ENCODE data around the gene PCNX4.

DNA sequence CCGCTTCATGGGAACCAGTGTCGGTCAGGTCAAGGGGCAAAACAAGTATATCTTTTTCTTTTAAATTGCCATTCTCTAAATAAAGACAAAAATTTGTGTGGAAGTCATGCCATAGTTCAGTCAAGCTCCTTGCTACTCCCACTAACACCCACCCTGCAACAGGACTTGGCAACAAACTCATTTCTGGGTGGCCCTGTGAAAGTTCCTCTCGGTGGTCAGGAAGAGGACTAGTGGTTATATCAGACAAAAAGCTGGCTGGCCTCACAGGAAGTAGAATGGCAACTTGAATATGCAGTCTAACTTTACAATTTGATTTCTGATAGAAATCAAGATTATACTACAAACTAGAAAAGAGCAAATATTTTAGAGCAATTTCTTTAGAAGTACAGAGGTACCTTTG, 62.3 kb downstream of the PCNX4 start:
- TF ChIP-seq, protein P1, sequence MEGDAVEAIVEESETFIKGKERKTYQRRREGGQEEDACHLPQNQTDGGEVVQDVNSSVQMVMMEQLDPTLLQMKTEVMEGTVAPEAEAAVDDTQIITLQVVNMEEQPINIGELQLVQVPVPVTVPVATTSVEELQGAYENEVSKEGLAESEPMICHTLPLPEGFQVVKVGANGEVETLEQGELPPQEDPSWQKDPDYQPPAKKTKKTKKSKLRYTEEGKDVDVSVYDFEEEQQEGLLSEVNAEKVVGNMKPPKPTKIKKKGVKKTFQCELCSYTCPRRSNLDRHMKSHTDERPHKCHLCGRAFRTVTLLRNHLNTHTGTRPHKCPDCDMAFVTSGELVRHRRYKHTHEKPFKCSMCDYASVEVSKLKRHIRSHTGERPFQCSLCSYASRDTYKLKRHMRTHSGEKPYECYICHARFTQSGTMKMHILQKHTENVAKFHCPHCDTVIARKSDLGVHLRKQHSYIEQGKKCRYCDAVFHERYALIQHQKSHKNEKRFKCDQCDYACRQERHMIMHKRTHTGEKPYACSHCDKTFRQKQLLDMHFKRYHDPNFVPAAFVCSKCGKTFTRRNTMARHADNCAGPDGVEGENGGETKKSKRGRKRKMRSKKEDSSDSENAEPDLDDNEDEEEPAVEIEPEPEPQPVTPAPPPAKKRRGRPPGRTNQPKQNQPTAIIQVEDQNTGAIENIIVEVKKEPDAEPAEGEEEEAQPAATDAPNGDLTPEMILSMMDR (IDR thresholded peaks at IDR 0.05; ENCODE audit: low read length): no peak
- TF ChIP-seq EZH2 (optimal IDR thresholded peaks at IDR 0.05; ENCODE audit: low read depth, low read length): no peak
